Stomach (tissue), 4 donors: ENCODE data around the gene FRMD5.

ENCODE experiments used
- EP300 ChIP-seq: sonication (generic); formaldehyde crosslinking; IDR thresholded peaks from one replicate; pipeline ENCODE4 v1.6.1; 2017; ENCODE audit warnings: antibody characterized with exemption
- POLR2A ChIP-seq, 4 donors: fragments of 450-650 bp; IDR thresholded peaks; one replicate each; pipeline ENCODE4 v1.6.1; 2016; ENCODE audit warnings: antibody characterized with exemption in 4 of 4, control low read depth in 2 of 4, mild to moderate bottlenecking in 1 of 4, moderate library complexity in 1 of 4
- TF ChIP-seq, protein P1 (sequence below), 7 experiments: fragments of 450-650 bp in 4 of 7; fragments of 200-600 bp in 3 of 7; sonication (generic) in 3 of 7; IDR thresholded peaks; one replicate each; pipeline ENCODE4 v1.5.1; 2016 to 2019; ENCODE audit warnings: antibody characterized with exemption in 7 of 7, control low read depth in 2 of 7, mild to moderate bottlenecking in 1 of 7

- TF ChIP-seq, protein P1, sequence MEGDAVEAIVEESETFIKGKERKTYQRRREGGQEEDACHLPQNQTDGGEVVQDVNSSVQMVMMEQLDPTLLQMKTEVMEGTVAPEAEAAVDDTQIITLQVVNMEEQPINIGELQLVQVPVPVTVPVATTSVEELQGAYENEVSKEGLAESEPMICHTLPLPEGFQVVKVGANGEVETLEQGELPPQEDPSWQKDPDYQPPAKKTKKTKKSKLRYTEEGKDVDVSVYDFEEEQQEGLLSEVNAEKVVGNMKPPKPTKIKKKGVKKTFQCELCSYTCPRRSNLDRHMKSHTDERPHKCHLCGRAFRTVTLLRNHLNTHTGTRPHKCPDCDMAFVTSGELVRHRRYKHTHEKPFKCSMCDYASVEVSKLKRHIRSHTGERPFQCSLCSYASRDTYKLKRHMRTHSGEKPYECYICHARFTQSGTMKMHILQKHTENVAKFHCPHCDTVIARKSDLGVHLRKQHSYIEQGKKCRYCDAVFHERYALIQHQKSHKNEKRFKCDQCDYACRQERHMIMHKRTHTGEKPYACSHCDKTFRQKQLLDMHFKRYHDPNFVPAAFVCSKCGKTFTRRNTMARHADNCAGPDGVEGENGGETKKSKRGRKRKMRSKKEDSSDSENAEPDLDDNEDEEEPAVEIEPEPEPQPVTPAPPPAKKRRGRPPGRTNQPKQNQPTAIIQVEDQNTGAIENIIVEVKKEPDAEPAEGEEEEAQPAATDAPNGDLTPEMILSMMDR (IDR thresholded peaks at IDR 0.05), result no peak
- TF ChIP-seq POLR2A (IDR thresholded peaks at IDR 0.05), result no peak
- no peak for TF ChIP-seq EP300
These were observed 11.7 kb downstream of the FRMD5 start for GRCh38 chr15:44183363-44183762.
